Adrenal gland (tissue), 12 donors: ENCODE results near the gene C5AR1. TPM values are rescaled to one million over a fixed set of nuclear protein-coding genes. Genes with fewer than 3 reads are reported as not detected.
A peak's percentile ranks its signal among the peaks of the same experiment; 100 is the strongest.

ENCODE experiments used
- DNase-seq, 7 donors: peaks; one replicate each; pipeline ENCODE4 v3.0.0-alpha.2; 2019 to 2020
- H3K27ac ChIP-seq, 5 donors: fragments of 200-600 bp; sonication (generic) in 4 of 5; 1 replicate in 3 of 5; 2 replicates in 2 of 5; pipeline versions ENCODE4 v1.5.1 to v1.8.0; 2016 to 2020; ENCODE audit warnings: mild to moderate bottlenecking in 1 of 5
- H3K27me3 ChIP-seq: fragments of 200-600 bp; 2 replicates; pipeline ENCODE4 v1.8.0; 2021
- H3K36me3 ChIP-seq, 2 donors: fragments of 200-600 bp; replicated peaks in 1 of 2; 1 replicate in 1 of 2; 2 replicates in 1 of 2; pipeline versions ENCODE4 v1.5.1 to v1.8.0; 2018 to 2022
- H3K4me1 ChIP-seq, 2 donors: fragments of 200-600 bp; replicated peaks in 1 of 2; 1 replicate in 1 of 2; 2 replicates in 1 of 2; pipeline versions ENCODE4 v1.5.1 to v1.8.0; 2018 to 2021
- H3K4me3 ChIP-seq, 4 donors: fragments of 200-600 bp; sonication (generic) in 3 of 4; one replicate each; pipeline ENCODE4 v1.5.1; 2016 to 2018
- H3K9me3 ChIP-seq, 3 donors: fragments of 200-600 bp; sonication (generic) in 1 of 3; replicated peaks in 1 of 3; 1 replicate in 2 of 3; 2 replicates in 1 of 3; pipeline versions ENCODE4 v1.5.1 to v1.8.0; 2016 to 2021
- CTCF ChIP-seq, 6 experiments: fragments of 450-650 bp in 4 of 6; fragments of 200-600 bp in 2 of 6; sonication (generic) in 1 of 6; IDR thresholded peaks; 1 replicate in 5 of 6; 2 replicates in 1 of 6; pipeline versions ENCODE4 v1.5.1 to v1.8.0; 2016 to 2021; ENCODE audit warnings: antibody characterized with exemption in 6 of 6, mild to moderate bottlenecking in 2 of 6, moderate library complexity in 1 of 6
- POLR2A ChIP-seq, 2 donors: fragments of 450-650 bp; IDR thresholded peaks; one replicate each; pipeline ENCODE4 v1.6.1; 2017; ENCODE audit warnings: antibody characterized with exemption in 2 of 2, mild to moderate bottlenecking in 2 of 2, moderate library complexity in 1 of 2
- WGBS, 4 donors: extraction: QIAGEN DNeasy Blood & Tissue Kit in 2 of 4; methylation state at CpG; one replicate each; pipeline versions ENCODE4 v1.1.5 to v1.1.7; 2013 to 2017; 5-methylcytosine and 5-hydroxymethylcytosine counted together
- intact Hi-C, 2 donors: fragments of 100-400 bp; cut with DNase I; formaldehyde crosslinking; loops; one replicate each; pipeline versions ENCODE4 v1.14.1 to v1.15.0; 2022 to 2023
- polyA plus RNA-seq, 3 donors: library from polyadenylated mRNA; stranded (reverse); fragments of 200-250 nt in 2 of 3; fragments of 350-450 nt in 1 of 3; fragmentation: Illumina TruSeq in 1 of 3; extraction: RNeasy Lipid Tissue Mini Kit (QIAGEN cat#74804) in 1 of 3; gene quantifications; one replicate each; pipeline ENCODE4 v1.2.3, GENCODE V29; 2013 to 2014
- total RNA-seq, 9 donors: library from RNA; depleted of rRNA in 4 of 9; stranded (reverse); fragments of >200 nt in 4 of 9; fragments of 120-200 nt in 1 of 9; fragmentation: NEBNext Ultra II Directional in 1 of 9; extraction: Animal tissue kit (Norgen Biotek cat#: 25700) in 1 of 9; gene quantifications; one replicate each; pipeline versions ENCODE4 v1.1.0 to v1.2.4, GENCODE V29; 2013 to 2023
- donor health status: healthy with polysubstance abuse.
- donor health status: Bipolar disorder and iron deficiency.
- donor health status: DM: yes; HTN: yes; CAD: no.
- donor health status: DM: no; HTN: no; CAD: no.
- donor health status: DM: no; HTN: no; CAD: no.
- donor health status: DM: yes; HTN: yes; CAD: no.

The C5AR1 gene
- total and polyA plus RNA-seq, 12 donors: 0.91 to 34.8 (median 14.6) TPM

- Histone ChIP-seq H3K4me1 (no peaks in the 10 kb centered on the region), H3K9me3 (no peaks in the 10 kb centered on the region), H3K4me3 (no peak overlapping the region), H3K36me3 (peaks cover 0 to 87% of the 10 kb centered on the region in 2 donors), H3K27me3 (no peaks in the 10 kb centered on the region), H3K27ac (peak overlapping the region in 1 of 5 donors; percentile 40)
- intact Hi-C loops: no loop called here
- WGBS, 4 donors: 73 to 83% (median 79%) methylated on average over 19 to 21 of the region's 21 CpGs
- DNase-seq: peak in 5 of 7 donors; percentile 34 to 64 (median 45)
- no peak for TF ChIP-seq POLR2A (IDR thresholded peaks at IDR 0.05)
- TF ChIP-seq CTCF (IDR thresholded peaks at IDR 0.05): no peak
Observed at GRCh38 chr19:47266401-47266941, 43.2 kb upstream of the C5AR1 start.

DNA sequence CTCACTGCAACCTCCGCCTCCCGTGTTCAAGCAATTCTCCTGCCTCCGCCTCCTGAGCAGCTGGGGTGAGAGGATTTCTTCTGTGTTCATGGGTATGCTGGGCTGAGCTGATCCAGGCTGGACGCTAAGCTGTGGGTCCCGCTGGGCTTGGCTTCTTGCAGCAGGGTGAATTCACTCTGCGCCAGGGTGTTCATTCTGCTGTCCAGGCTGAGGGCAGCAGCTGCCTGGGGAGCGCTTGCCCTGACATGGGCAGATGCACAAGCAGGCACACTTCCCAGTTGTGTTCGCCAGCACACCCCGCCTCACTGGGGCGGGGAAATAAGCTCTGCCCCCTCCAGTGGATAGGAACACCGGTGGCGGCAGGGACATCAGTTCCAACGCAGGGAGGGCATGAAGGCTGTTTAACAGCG, 42.3 kb upstream of the C5AR1 start:
- Histone ChIP-seq H3K36me3 (peaks cover 0 to 80% of the 10 kb centered on the region in 2 donors), H3K9me3 (no peaks in the 10 kb centered on the region), H3K27ac (no peak overlapping the region), H3K27me3 (no peaks in the 10 kb centered on the region), H3K4me3 (no peak overlapping the region), H3K4me1 (no peaks in the 10 kb centered on the region)
- WGBS, 4 donors: 79 to 100% (median 92%) methylated on average over 5 to 14 of the region's 14 CpGs
- intact Hi-C loops: no loop called here
- no peak for DNase-seq
- TF ChIP-seq CTCF (IDR thresholded peaks at IDR 0.05) (no peak), POLR2A (IDR thresholded peaks at IDR 0.05) (no peak)

DNA sequence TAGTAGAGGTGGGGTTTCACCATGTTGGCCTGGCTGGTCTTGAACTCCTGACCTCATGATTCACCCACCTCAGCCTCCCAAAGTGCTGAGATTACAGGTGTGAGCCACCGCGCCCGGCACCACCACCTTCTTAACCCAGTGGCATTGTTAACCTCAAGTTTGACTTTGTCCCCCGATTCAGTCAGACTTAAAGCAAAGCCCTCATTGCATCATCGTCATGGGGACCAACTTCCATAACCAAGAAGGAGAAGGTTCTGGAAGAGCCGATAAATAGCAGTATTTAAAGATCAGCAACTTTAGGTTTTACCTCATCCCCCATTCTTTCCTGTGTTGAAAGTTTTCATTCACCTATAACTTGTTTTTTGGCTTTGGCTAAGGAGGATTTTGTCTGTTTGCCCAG, 41.6 kb upstream of the C5AR1 start:
- TF ChIP-seq CTCF (IDR thresholded peaks at IDR 0.05): no peak
- TF ChIP-seq POLR2A (IDR thresholded peaks at IDR 0.05): no peak
- DNase-seq: no peak
- H3K27me3 ChIP-seq: no peaks in the 10 kb centered on the region
- H3K27ac ChIP-seq: no peak overlapping the region
- H3K4me3 ChIP-seq: no peak overlapping the region
- WGBS, 4 donors: 84 to 91% (median 87%) methylated on average over 6 of the region's 6 CpGs
- intact Hi-C loops: no loop called here
- H3K36me3 ChIP-seq: peaks cover 0 to 73% of the 10 kb centered on the region in 2 donors
- H3K4me1 ChIP-seq: peaks cover 3 to 5% of the 10 kb centered on the region in 2 donors
- H3K9me3 ChIP-seq: no peaks in the 10 kb centered on the region

GRCh38 chr19:47269596-47269995, 40.1 kb upstream of the C5AR1 start:
- Histone ChIP-seq H3K27me3 (no peaks in the 10 kb centered on the region), H3K9me3 (no peaks in the 10 kb centered on the region), H3K4me3 (no peak overlapping the region), H3K36me3 (peaks cover 0 to 58% of the 10 kb centered on the region in 2 donors), H3K4me1 (peaks cover 3 to 6% of the 10 kb centered on the region in 2 donors), H3K27ac (no peak overlapping the region)
- no peak for DNase-seq
- TF ChIP-seq CTCF (IDR thresholded peaks at IDR 0.05) (no peak), POLR2A (IDR thresholded peaks at IDR 0.05) (no peak)
- 91 to 93% (median 93%) methylated on average over 7 of the region's 7 CpGs for WGBS, 4 donors
- intact Hi-C loops: no loop called here
